Measurements from ENCODE around the gene CCDC57.
A peak's percentile ranks its signal among the peaks of the same experiment; 100 is the strongest.
"Not testable (repeated sequence)": the region's sequence is repeated elsewhere in the genome, so short reads cannot be mapped to it uniquely, and the experiment has no call there.

The CCDC57 gene

GRCh38 chr17:82193050-82193449 is 19.6 kb downstream of the CCDC57 start:
- DNase-seq; intact Hi-C loops (cut with DNase I): not testable (repeated sequence)

- no peak for DNase-seq
- intact Hi-C loops (cut with DNase I), result no loop called here
These were observed 24.4 kb downstream of the CCDC57 start for GRCh38 chr17:82188001-82188961.

- intact Hi-C loops (cut with DNase I), result no loop called here
These were observed 25.1 kb downstream of the CCDC57 start for GRCh38 chr17:82187500-82187899.

GRCh38 chr17:82186221-82186620 is 26.4 kb downstream of the CCDC57 start:
- no peak for DNase-seq
- intact Hi-C loops (cut with DNase I), result no loop called here

More at GRCh38 chr17:82187500-82187899, 25.1 kb downstream of the CCDC57 start:
- no peak for DNase-seq

- DNase-seq, result no peak
- intact Hi-C loops (cut with DNase I), result no loop called here
These were observed 27.9 kb downstream of the CCDC57 start for GRCh38 chr17:82184761-82185160.

- DNase-seq, result peak in 1 of 42 donors; percentile 23
- intact Hi-C loops (cut with DNase I), result no loop called here
These were observed 31.7 kb downstream of the CCDC57 start for GRCh38 chr17:82180776-82181528.

GRCh38 chr17:82179946-82180475 is 32.6 kb downstream of the CCDC57 start:
- intact Hi-C loops (cut with DNase I), result no loop called here

GRCh38 chr17:82179412-82179811 is 33.2 kb downstream of the CCDC57 start:
- DNase-seq, result no peak
- intact Hi-C loops (cut with DNase I), result no loop called here

More at GRCh38 chr17:82179946-82180475, 32.6 kb downstream of the CCDC57 start:
- no peak for DNase-seq

- no peak for DNase-seq
- intact Hi-C loops (cut with DNase I), result no loop called here
These were observed 34.0 kb downstream of the CCDC57 start for GRCh38 chr17:82178499-82179261.

- DNase-seq, result no peak
- intact Hi-C loops (cut with DNase I), result no loop called here
These were observed 34.7 kb downstream of the CCDC57 start for GRCh38 chr17:82177761-82178498.

GRCh38 chr17:82177276-82177675 is 35.4 kb downstream of the CCDC57 start:
- intact Hi-C loops (cut with DNase I), result no loop called here
- no peak for DNase-seq

GRCh38 chr17:82175951-82176350 is 36.7 kb downstream of the CCDC57 start:
- peak in 6 of 42 donors; percentile 25 to 61 (median 36) for DNase-seq
- intact Hi-C loops (cut with DNase I), result no loop called here

- DNase-seq, result no peak
- intact Hi-C loops (cut with DNase I), result no loop called here
These were observed 37.4 kb downstream of the CCDC57 start for GRCh38 chr17:82175201-82175600.

- intact Hi-C loops (cut with DNase I), result not testable (repeated sequence)
- DNase-seq, result peak in 2 of 42 donors; percentile 15 to 26
These were observed 38.4 kb downstream of the CCDC57 start for GRCh38 chr17:82174042-82174857.

GRCh38 chr17:82173351-82174041 is 39.1 kb downstream of the CCDC57 start:
- intact Hi-C loops (cut with DNase I), result no loop called here
- no peak for DNase-seq

- DNase-seq, result no peak
- intact Hi-C loops (cut with DNase I), result no loop called here
These were observed 40.0 kb downstream of the CCDC57 start for GRCh38 chr17:82172486-82173160.

All from head of caudate nucleus (tissue), 42 donors.